Prostate gland (tissue), 2 donors: ENCODE results near the gene EGFL6. TPM values are rescaled to one million over a fixed set of nuclear protein-coding genes. Genes with fewer than 3 reads are reported as not detected.
A peak's percentile ranks its signal among the peaks of the same experiment; 100 is the strongest.
"Not testable (repeated sequence)": the region's sequence is repeated elsewhere in the genome, so short reads cannot be mapped to it uniquely, and the experiment has no call there.

ENCODE experiments used
- DNase-seq: peaks from one replicate; pipeline ENCODE4 v3.0.0-alpha.2; 2019; ENCODE audit warnings: low spot score
- H3K27ac ChIP-seq, 2 donors: fragments of 200-600 bp; sonication (generic); 2 replicates each; pipeline ENCODE4 v1.5.1; 2017 to 2019
- H3K27me3 ChIP-seq: fragments of 200-600 bp; sonication (generic); replicated peaks from 2 replicates; pipeline ENCODE4 v1.5.1; 2019; ENCODE audit not compliant: insufficient read depth
- H3K36me3 ChIP-seq, 2 donors: fragments of 200-600 bp; sonication (generic); 1 replicate in 1 of 2; 2 replicates in 1 of 2; pipeline versions ENCODE4 v1.5.1 to v1.8.1; 2017 to 2019
- H3K4me1 ChIP-seq: fragments of 200-600 bp; sonication (generic); replicated peaks from 2 replicates; pipeline ENCODE4 v1.5.1; 2019
- H3K4me3 ChIP-seq, 2 donors: fragments of 200-600 bp; sonication (generic); 2 replicates each; pipeline ENCODE4 v1.5.1; 2017 to 2019
- H3K9me3 ChIP-seq: fragments of 200-600 bp; sonication (generic); 2 replicates; pipeline ENCODE4 v1.5.1; 2017
- POLR2A ChIP-seq: fragments of 450-650 bp; IDR thresholded peaks from one replicate; pipeline ENCODE4 v1.6.1; 2016; ENCODE audit warnings: antibody characterized with exemption, mild to moderate bottlenecking
- POLR2AphosphoS5 ChIP-seq: sonication (generic); formaldehyde crosslinking; IDR thresholded peaks from one replicate; pipeline ENCODE4 v1.6.1; 2017; ENCODE audit warnings: antibody characterized with exemption
- WGBS: methylation state at CpG from one replicate; pipeline ENCODE4 v1.1.5; 2018; 5-methylcytosine and 5-hydroxymethylcytosine counted together
- intact Hi-C: fragments of 100-400 bp; cut with DNase I; formaldehyde crosslinking; loops from one replicate; pipeline ENCODE4 v1.14.2; 2022
- total RNA-seq, 2 donors: library from RNA; depleted of rRNA; stranded (reverse); fragments of >200 nt; gene quantifications; one replicate each; pipeline ENCODE4 v1.1.0, GENCODE V29; 2016
- TF ChIP-seq, protein P1 (sequence below), 4 experiments: fragments of 200-600 bp in 2 of 4; fragments of 450-650 bp in 2 of 4; sonication (generic) in 2 of 4; IDR thresholded peaks; 1 replicate in 3 of 4; 2 replicates in 1 of 4; pipeline ENCODE4 v1.5.1; 2016 to 2019; ENCODE audit warnings: antibody characterized with exemption in 4 of 4, mild to moderate bottlenecking in 2 of 4, moderate library complexity in 2 of 4

The EGFL6 gene
- total RNA-seq, 2 donors from 2014 or later: 0.23 TPM; not detected in 1

GRCh38 chrX:13666836-13667235, 97.4 kb downstream of the EGFL6 start:
- no peaks in the 10 kb centered on the region for H3K36me3 ChIP-seq
- intact Hi-C loops: loop anchor here (5.0 kb wide), 1 partner anchor 360 kb away; the partner anchor contains the start of gene GEMIN8
- no peaks in the 10 kb centered on the region for H3K9me3 ChIP-seq
- no peak overlapping the region for H3K27ac ChIP-seq
- WGBS: 48% methylated on average over 3 of the region's 3 CpGs
- DNase-seq: no peak
- no peaks in the 10 kb centered on the region for H3K27me3 ChIP-seq
- H3K4me1 ChIP-seq: no peaks in the 10 kb centered on the region
- TF ChIP-seq POLR2AphosphoS5: no peak
- no peak for TF ChIP-seq POLR2A
- TF ChIP-seq, protein P1, sequence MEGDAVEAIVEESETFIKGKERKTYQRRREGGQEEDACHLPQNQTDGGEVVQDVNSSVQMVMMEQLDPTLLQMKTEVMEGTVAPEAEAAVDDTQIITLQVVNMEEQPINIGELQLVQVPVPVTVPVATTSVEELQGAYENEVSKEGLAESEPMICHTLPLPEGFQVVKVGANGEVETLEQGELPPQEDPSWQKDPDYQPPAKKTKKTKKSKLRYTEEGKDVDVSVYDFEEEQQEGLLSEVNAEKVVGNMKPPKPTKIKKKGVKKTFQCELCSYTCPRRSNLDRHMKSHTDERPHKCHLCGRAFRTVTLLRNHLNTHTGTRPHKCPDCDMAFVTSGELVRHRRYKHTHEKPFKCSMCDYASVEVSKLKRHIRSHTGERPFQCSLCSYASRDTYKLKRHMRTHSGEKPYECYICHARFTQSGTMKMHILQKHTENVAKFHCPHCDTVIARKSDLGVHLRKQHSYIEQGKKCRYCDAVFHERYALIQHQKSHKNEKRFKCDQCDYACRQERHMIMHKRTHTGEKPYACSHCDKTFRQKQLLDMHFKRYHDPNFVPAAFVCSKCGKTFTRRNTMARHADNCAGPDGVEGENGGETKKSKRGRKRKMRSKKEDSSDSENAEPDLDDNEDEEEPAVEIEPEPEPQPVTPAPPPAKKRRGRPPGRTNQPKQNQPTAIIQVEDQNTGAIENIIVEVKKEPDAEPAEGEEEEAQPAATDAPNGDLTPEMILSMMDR (IDR thresholded peaks at IDR 0.05): no peak
- no peak overlapping the region for H3K4me3 ChIP-seq

GRCh38 chrX:13667919-13668318, 98.5 kb downstream of the EGFL6 start:
- DNase-seq: no peak
- intact Hi-C loops: loop anchor here (5.0 kb wide), 1 partner anchor 359 kb away; the partner anchor contains the start of gene GEMIN8
- peak overlapping the region; percentile 61 to 64 for H3K27ac ChIP-seq
- H3K4me1 ChIP-seq: no peaks in the 10 kb centered on the region
- H3K4me3 ChIP-seq: no peak overlapping the region
- no peaks in the 10 kb centered on the region for H3K27me3 ChIP-seq
- no peaks in the 10 kb centered on the region for H3K9me3 ChIP-seq
- H3K36me3 ChIP-seq: no peaks in the 10 kb centered on the region
- TF ChIP-seq, protein P1 (IDR thresholded peaks at IDR 0.05): no peak
- peak; percentile 42 for TF ChIP-seq POLR2AphosphoS5

- intact Hi-C loops: loop anchor here (5.0 kb wide), 1 partner anchor 358 kb away; the partner anchor contains the start of gene GEMIN8
- H3K27ac ChIP-seq: peak overlapping the region; percentile 61 to 64
Observed at GRCh38 chrX:13669246-13669737, 99.9 kb downstream of the EGFL6 start.

DNA sequence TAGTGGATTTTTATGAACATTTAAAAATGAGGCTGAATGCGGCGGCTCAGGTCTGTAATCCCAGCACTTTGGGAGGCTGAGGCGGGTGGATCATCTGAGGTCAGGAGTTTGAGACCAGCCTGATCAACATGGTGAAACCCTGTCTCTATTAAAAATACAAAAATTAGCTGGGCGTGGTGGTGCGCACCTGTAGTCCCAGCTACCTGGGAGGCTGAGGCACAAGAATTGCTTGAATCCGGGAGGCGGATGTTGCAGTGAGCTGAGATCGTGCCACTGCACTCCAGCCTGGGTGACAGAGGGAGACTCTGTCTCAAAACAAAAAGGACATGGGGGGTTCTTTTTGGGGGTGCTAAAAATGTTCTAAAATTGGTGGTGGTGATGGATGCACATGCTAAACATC, 100.4 kb downstream of the EGFL6 start:
- not testable (repeated sequence) for DNase-seq, H3K9me3 ChIP-seq, H3K4me1 ChIP-seq, H3K27me3 ChIP-seq, H3K36me3 ChIP-seq, H3K4me3 ChIP-seq
- intact Hi-C loops: loop anchor here (5.0 kb wide), 1 partner anchor 358 kb away; the partner anchor contains the start of gene GEMIN8
- WGBS: 97% methylated on average over 7 of the region's 8 CpGs
- H3K27ac ChIP-seq: peak overlapping the region; percentile 61 to 64

More at GRCh38 chrX:13669246-13669737, 99.9 kb downstream of the EGFL6 start:
- Histone ChIP-seq H3K4me3 (no peak overlapping the region), H3K27me3 (no peaks in the 10 kb centered on the region), H3K9me3 (no peaks in the 10 kb centered on the region), H3K4me1 (no peaks in the 10 kb centered on the region), H3K36me3 (no peaks in the 10 kb centered on the region)
- WGBS: 7% methylated on average over 9 of the region's 9 CpGs
- DNase-seq: peak; percentile 80
- TF ChIP-seq POLR2AphosphoS5: peak; percentile 83
- TF ChIP-seq, protein P1 (IDR thresholded peaks at IDR 0.05): no peak
- no peak for TF ChIP-seq POLR2A

DNA sequence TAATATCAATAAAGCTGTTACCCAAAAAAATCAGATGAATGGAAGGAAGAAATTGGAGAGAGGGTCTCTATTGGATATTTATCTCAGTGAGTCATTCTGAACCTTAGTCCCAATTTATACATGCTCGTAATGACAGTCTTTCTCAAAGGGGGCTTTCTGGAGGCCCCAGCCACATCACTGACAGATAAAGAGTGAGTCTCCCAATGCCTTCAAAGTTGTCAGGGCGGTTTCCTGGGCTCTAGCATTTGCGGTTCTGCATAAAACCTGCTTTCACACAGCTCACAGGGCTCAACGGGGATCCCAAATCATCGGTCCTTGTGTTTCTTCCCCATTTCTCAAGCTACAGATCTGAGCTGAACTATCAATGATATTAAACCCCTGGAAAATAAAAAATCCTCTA, 100.8 kb downstream of the EGFL6 start:
- H3K36me3 ChIP-seq: no peaks in the 10 kb centered on the region
- no peaks in the 10 kb centered on the region for H3K9me3 ChIP-seq
- H3K27ac ChIP-seq: no peak overlapping the region
- no peaks in the 10 kb centered on the region for H3K27me3 ChIP-seq
- WGBS: 96% methylated on average over 5 of the region's 5 CpGs
- no peak for DNase-seq
- TF ChIP-seq, protein P1 (IDR thresholded peaks at IDR 0.05): no peak
- TF ChIP-seq POLR2AphosphoS5: no peak
- TF ChIP-seq POLR2A: no peak
- intact Hi-C loops: no loop called here
- H3K4me1 ChIP-seq: no peaks in the 10 kb centered on the region
- H3K4me3 ChIP-seq: no peak overlapping the region
